KBM-7 (cell line): ENCODE data around the gene IGF2R.
"Not testable (repeated sequence)": the region's sequence is repeated elsewhere in the genome, so short reads cannot be mapped to it uniquely, and the experiment has no call there.

Experiments used
- DNase-seq: peaks from one replicate; pipeline ENCODE4 v3.0.0-alpha.2; 2015
- in situ Hi-C: fragments of 300-500 bp; cut with MboI; formaldehyde crosslinking; loops from 2 replicates; pipeline ENCODE4 v1.14.3; 2020; ENCODE audit warnings: low sequenced_read_pairs, low pct_unique_long_range_greater_than_20kb, mixed read lengths

The IGF2R gene, protein sequence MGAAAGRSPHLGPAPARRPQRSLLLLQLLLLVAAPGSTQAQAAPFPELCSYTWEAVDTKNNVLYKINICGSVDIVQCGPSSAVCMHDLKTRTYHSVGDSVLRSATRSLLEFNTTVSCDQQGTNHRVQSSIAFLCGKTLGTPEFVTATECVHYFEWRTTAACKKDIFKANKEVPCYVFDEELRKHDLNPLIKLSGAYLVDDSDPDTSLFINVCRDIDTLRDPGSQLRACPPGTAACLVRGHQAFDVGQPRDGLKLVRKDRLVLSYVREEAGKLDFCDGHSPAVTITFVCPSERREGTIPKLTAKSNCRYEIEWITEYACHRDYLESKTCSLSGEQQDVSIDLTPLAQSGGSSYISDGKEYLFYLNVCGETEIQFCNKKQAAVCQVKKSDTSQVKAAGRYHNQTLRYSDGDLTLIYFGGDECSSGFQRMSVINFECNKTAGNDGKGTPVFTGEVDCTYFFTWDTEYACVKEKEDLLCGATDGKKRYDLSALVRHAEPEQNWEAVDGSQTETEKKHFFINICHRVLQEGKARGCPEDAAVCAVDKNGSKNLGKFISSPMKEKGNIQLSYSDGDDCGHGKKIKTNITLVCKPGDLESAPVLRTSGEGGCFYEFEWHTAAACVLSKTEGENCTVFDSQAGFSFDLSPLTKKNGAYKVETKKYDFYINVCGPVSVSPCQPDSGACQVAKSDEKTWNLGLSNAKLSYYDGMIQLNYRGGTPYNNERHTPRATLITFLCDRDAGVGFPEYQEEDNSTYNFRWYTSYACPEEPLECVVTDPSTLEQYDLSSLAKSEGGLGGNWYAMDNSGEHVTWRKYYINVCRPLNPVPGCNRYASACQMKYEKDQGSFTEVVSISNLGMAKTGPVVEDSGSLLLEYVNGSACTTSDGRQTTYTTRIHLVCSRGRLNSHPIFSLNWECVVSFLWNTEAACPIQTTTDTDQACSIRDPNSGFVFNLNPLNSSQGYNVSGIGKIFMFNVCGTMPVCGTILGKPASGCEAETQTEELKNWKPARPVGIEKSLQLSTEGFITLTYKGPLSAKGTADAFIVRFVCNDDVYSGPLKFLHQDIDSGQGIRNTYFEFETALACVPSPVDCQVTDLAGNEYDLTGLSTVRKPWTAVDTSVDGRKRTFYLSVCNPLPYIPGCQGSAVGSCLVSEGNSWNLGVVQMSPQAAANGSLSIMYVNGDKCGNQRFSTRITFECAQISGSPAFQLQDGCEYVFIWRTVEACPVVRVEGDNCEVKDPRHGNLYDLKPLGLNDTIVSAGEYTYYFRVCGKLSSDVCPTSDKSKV (N-terminal part only)

DNA sequence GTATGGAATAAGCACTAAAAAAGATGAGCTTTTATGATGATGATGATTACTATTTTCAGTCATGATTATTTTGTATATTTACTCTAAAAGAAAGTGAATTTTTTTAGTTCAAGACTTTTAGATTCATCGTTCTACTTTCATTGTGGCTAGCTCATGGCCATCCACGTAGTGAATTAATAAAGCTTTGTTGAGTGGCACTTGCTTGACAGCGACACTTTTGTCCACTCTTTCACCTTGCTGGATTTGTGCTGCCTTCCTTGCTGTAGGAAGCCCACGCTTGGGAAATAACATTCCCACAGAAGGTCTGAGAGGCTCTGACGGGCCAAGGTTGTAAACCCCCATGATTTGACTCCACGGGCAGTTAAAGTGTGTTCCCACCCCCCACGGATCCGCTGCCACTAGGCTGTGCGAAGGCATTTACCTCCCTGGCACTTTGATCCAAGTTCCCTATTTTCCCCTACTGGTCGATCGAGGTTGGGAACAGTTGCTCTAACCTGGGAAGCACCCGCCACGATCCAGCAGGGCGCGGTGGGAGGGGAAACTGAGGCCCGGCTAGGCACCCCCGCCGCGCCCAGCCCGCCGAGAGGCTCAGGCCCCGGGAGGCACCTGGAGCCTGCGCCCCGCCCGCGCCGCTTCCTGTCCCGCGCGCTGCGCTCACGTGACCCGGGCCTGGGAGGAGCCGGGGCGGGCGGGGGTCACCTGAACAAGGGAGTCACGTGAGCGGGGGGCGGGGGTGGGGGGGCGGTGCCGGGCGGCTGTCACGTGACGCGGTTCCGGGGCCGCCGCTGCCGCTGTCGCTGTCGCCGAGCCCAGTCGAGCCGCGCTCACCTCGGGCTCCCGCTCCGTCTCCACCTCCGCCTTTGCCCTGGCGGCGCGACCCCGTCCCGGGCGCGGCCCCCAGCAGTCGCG lies at the start of gene IGF2R:
Gene IGF2R, plus strand, starts transcription at position 788 of the 909 bp plus-strand sequence. CDS start 165 bp downstream, outside the sequence.
- DNase-seq: peak; percentile 84
- in situ Hi-C loops: no loop called here

DNA sequence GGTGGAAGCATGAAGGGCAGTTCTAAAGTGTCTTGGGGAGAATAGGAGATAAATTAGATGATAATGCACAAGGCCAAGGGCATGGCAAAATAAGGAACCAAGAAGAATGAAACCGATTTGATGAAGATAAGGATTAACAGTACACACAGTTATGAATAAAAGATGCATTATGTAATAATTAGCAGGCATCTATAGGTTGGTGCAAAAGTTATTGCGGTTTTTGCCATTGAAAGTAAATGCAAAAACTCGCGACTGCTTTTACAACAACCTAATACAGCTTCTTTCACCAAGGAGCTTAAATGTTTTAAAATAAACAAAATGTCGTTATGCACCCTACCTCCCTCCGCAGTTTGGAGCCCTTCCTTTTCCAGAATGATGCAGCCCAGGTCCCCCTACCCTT lies 49.1 kb upstream of the IGF2R start:
- DNase-seq: no peak
- in situ Hi-C loops: no loop called here

DNA sequence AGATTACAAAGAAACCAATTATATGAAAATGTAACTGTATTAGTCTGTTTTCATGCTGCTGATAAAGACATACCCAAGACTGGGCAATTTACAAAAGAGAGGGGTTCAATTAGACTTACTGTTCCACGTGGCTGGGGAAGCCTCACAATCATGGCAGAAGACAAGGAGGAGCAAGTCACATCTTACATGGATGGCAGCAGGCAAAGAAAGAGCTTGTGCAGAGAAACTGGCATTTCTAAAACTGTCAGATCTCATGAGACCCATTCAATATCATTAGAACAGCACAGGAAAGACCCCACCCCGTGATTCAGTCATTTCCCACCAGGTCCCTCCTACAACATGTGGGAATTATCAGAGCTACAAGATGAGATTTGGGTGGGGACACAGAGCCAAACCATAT lies 44.7 kb upstream of the IGF2R start:
- DNase-seq, in situ Hi-C loops: not testable (repeated sequence)

DNA sequence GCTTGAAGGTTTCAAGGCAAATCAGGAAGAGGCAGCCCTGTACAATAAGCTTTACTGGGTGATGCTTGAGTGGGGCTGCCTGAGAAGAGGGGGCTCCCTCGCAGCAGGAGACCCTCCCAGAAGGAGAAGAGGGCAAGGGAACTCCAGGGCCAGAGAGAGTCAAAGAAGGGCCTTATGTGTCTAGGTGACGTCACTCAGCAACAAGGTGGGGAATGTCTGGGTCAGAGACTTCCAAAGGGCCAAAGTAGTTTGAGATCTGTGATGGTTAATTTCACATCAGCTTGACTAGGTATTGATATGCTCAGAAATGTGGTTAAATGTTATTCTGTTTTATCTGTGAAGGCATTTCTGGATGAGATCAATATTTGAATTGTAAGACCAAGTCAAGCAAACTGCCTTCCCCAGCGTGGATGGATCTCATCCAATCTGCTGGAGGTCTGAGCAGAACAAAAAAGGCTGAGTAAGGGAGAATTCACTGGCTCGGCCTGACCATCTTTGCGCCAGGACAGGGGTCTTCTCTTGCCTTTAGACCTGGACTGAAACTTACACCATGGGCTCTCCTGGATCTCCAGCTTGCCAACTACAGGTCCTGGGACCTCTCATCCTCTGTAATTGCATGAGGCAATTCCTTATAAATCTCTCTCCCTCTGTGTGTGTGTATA lies 42.2 kb upstream of the IGF2R start:
- DNase-seq: no peak
- in situ Hi-C loops: no loop called here

DNA sequence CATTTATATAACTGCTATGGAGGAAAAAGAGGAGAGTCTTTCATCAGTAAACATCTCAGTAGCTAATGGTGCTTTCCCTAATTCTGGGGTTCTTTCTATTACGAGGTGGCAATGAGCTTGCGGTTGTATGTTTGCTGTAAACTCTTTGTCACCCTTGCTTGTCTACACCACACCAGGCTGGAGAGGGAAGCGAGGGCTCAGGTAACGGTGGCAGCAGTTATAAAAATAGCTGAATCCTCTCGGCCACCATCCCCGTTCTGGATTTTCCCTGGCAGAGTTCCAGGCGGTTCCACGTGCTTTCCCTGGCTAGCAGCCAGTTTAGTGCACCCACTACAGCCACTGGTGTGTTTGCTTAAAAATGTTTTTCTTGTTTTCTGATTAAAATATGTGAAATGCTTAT lies 39.1 kb upstream of the IGF2R start:
- in situ Hi-C loops: no loop called here
- DNase-seq: no peak

DNA sequence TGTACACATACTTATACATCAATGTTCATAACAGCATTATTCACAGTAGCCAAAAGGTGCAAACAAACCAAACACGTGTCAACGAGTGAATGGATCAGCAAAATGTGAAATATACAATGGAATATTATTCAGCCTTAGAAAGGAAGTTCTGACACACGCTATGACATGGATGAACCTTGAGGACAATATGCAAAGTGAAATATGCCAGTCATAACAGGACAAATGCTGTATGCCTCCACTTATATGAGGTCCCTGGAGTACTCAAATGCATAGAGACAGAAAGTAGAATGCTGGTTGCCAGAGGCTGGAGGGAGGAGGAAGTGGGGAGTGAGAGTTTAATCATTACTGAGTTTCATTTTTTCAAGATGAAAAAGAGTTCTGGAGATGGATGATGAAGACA lies 37.8 kb upstream of the IGF2R start:
- DNase-seq: no peak
- in situ Hi-C loops: no loop called here

DNA sequence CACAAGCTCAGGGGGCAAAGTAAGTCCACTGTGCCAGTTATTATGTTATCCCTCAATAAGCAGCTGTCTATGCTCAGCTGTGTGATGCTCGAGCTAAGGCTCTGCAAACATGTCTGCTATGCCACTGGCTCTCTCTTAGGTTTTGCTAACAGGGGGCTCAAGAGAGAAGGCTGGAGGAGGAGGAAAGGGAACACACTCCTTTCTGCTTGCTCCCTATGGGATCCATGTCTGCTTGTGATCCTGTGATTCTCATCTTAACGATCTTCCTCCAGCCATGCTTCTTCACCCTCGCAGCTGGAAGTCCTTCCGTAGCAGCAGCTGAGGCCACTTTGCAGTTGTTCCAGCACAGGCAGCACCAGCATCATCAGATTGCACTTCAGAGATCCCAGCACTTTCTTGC lies 37.0 kb upstream of the IGF2R start:
- DNase-seq: no peak

DNA sequence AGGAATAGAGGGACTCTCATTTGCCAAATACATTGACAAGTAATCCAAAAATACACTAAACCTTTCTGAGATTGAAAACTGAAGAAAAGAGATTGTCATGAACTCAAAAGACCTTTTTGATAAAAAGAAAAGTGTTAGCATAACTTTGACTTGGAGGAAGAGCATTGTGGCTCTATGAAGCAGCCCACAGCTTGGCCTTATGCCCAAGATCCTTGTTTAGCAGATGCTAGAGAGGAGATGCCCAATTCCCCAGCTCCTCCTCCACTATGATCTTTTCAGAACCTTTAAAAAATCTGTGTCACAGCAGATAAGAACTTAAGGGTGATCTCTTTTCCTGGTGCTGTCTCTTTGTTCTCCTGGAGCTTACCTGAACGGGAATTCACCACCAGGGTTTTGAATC lies 35.8 kb upstream of the IGF2R start:
- in situ Hi-C loops: no loop called here
- DNase-seq: no peak

More for the DNA sequence above, 37.0 kb upstream of the IGF2R start:
- in situ Hi-C loops: no loop called here

DNA sequence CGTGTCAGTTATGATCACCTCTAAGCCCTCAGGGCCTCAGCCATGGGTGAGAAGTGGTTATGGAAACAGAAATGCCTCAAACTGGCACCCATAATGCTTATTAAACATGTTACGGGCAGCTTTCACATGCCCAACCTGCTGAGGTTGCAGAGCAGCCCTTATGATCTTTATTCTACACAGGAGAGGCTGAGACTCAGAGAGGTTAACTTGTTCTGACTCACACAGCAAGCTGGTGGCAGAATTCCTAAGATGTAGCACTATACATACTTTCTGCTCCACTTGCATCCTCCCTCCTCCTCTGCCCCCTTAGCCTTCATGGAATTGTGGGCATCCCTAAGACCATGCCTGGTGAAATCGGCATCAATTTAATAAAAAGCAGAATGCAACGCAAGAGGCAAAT lies 34.7 kb upstream of the IGF2R start:
- in situ Hi-C loops: no loop called here

DNA sequence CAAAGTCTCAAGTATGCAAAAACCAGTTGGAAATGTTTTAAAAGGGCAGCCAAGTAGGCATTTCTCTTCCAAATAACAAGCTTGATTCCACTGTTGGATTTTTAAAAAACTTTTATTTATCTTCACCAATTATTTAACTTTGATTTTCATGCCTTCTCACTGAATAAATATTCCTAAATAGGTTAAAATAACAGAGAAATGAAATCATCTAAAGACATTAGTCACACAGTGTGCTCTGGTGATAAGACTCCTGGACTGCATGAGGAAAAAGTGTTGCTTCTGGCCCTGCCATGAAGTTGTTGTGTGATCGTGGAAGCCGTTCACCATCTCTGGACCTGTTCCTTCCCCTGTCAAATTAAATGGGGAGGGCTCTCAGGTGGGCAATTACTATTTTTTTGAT lies 33.8 kb upstream of the IGF2R start:
- no peak for DNase-seq
- in situ Hi-C loops: no loop called here

More for the DNA sequence above, 34.7 kb upstream of the IGF2R start:
- no peak for DNase-seq

DNA sequence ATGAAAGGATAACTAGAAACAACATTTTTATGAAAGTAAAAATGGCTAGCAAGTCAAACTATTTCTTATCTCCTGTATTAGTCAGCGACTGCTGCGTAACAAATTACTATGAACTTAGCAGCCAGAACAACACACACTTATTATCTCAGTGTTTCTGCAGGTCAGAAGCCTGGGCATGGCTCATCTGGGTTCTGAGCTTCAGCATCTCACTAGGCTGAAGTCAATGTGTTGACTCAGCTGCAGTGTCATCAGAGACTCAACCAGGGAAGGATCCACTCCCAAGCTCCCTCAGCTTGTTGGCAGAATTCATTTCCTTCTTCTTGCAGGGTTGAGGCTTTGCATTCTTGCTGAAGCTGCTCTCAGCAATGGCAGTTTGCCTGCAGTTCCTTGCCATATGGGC lies 33.2 kb upstream of the IGF2R start:
- in situ Hi-C loops: no loop called here
- no peak for DNase-seq

DNA sequence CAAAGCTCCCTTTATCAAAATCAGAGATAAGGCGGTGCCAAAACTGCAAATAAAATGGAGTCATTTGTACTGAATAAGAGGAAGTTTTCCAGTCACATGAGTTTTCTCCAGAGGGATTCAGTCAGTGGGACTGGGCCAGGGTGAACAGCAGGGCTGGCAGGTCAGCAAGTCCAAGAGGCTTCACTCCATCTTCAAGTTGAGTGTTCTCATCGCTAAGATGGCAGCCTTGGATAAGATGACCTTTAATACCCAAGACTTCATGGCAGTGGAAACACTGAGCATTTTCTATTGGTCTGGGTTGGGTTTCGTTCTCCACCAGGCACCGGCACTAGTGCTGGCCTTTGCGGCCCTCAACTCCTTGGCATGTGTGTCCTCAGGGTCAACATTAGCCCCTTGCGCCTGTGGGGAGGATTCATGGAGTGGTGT lies 29.3 kb upstream of the IGF2R start:
- in situ Hi-C loops: no loop called here

DNA sequence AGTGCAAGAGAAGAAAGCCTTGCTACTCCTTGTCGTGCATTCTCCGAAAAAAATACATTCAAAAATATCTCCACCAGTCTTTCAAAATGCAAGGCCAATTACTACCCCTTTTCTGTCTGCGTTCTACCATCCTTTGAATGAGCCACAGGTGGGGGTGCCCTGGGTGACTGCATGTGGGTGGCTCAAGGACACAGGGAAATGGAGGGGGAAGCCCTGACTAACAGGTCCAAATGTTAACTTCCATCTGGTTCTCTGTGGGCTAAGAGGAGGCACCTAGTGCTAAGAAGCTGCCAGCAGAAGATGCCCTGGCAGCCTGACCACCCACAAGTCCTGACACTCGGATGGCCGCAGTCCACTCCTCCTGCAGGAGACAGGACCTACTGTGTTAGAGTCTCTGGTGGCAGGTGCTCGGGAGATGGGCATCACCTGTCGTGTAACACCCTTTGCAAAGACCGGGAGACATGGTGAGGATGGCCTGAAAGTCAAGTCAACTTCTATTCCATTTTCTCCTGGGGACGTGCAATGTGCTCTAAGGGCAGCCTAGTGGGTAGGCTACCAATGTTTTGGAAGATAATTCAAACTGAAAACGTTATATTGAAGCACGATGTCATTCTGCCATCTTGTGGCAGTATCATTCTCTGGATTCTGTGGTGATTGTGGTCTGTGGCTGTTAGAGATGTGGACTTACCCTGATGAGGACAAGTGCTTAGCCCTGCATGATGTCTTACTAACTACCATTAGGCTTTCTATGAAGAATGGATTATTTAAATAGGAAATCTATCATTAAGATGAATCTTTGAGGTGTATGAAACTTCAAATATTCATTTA lies 27.4 kb upstream of the IGF2R start:
- in situ Hi-C loops: no loop called here
- peak; percentile 60 for DNase-seq

More for the DNA sequence above, 29.3 kb upstream of the IGF2R start:
- DNase-seq: no peak

DNA sequence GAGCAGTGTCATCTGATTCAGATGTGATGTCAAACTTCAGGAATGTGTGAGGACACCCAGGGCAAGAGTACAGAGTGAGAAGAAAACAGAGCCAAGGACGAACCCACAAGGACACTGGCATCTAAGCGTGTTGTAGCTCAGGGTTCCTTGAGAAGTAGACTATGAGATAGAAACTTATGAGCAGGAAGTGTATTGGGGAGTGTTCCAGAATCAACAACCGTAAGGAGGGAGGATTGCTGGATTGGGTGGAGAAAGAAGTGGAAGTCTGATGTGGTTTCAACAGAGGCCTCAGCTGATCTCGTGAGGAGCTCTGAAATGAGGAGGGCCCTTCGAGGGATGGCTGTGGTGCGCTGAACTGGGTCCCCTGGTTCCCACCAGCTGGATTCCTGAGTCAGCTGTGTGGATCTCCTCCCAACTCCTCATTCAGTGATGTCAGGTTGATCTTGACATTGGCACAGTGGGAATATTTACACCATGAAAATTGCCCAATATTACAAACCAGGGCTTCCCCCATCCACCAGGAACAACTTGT lies 25.7 kb upstream of the IGF2R start:
- in situ Hi-C loops: no loop called here
- no peak for DNase-seq

DNA sequence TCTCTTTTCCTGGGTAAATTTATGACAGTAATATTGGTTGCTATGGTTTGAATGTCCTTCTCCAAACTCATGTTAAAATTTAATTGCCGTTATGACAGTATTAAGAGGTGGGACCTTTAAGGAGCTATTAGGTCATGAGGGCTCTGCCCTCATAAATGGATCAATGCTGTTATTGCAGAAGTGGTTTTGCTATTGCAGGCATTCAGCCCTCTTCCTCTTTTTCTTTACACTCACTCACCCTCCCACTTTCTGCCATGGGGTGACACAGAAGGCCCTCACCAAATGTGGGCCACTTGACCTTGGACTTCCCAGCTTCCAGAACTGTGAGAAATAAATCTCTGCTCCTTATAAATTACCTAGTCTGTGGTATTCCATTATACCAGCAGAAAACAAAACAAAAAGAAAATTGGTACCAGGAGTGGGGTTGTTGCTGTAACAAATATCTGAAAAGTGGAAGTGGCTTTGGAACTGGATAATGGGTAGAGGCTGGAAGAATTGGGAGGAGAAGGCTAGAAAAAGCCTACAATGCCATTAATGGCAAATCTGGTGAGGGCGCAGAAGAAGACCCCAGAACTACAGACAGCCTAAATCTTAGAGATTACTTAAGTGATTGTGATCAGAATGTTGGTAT lies 24.8 kb upstream of the IGF2R start:
- in situ Hi-C loops: no loop called here
- DNase-seq: peak; percentile 20

DNA sequence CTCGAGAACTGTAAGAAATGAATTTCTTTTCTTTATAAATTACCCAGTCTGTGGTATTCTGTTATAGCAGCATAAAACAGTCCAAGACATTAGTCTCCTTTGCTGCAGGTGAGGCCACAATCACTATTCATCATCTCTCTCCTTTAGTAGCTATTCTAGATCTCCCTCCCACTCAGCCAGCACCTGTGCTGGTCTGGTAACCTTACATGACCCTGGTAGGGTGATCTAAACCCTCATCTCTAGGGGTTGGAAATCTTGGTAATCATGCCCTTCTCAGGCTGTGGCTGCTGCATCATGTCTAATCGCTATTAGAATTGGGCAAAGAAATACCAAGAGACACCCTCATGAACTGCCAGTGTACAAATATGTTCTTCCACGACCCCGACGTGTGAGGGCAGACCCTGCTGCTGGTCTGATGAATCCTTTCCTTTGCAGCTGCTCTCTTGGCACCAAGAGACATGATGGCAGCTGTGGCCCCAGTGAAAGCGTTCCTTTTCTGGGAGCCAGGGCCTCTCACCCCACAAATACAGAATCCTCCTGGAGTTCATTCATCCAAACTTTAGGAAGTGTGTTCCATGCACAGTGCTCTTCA lies 23.0 kb upstream of the IGF2R start:
- in situ Hi-C loops: no loop called here
- DNase-seq: no peak
